Stimulated activated CD4-positive, alpha-beta T cell treated with anti-CD3 and anti-CD28 coated beads, Interleukin-2, amount 100 ng/mL, for 4 hours (primary cell): ENCODE data around the gene USF2.

Experiments used
- DNase-seq: peaks from one replicate; pipeline ENCODE4 v3.0.0-alpha.2; 2020; ENCODE audit warnings: low read depth

Gene USF2

GRCh38 chr19:35301961-35302360 lies 33.2 kb downstream of the USF2 start:
- DNase-seq: no peak

- DNase-seq: no peak
These were observed 33.7 kb downstream of the USF2 start for GRCh38 chr19:35302446-35302845.

GRCh38 chr19:35303357-35303915 lies 34.7 kb downstream of the USF2 start:
- no peak for DNase-seq

- no peak for DNase-seq
These were observed 35.3 kb downstream of the USF2 start for GRCh38 chr19:35304036-35304435.

GRCh38 chr19:35305181-35305580 lies 36.4 kb downstream of the USF2 start:
- no peak for DNase-seq

- DNase-seq: no peak
These were observed 37.9 kb downstream of the USF2 start for GRCh38 chr19:35306473-35307246.

- DNase-seq: no peak
These were observed 39.2 kb downstream of the USF2 start for GRCh38 chr19:35307931-35308330.

GRCh38 chr19:35308910-35309309 lies 40.1 kb downstream of the USF2 start:
- DNase-seq: no peak

- DNase-seq: no peak
These were observed 40.9 kb downstream of the USF2 start for GRCh38 chr19:35309481-35310279.

- DNase-seq: no peak
These were observed 41.6 kb downstream of the USF2 start for GRCh38 chr19:35310331-35310730.

- DNase-seq: no peak
These were observed 42.2 kb downstream of the USF2 start for GRCh38 chr19:35310811-35311465.

GRCh38 chr19:35311901-35312665 lies 43.3 kb downstream of the USF2 start:
- DNase-seq: no peak

- no peak for DNase-seq
These were observed 44.8 kb downstream of the USF2 start for GRCh38 chr19:35313587-35313986.

GRCh38 chr19:35314031-35314430 lies 45.3 kb downstream of the USF2 start:
- DNase-seq: no peak

GRCh38 chr19:35314858-35315470 lies 46.2 kb downstream of the USF2 start:
- no peak for DNase-seq

GRCh38 chr19:35315883-35316282 lies 47.1 kb downstream of the USF2 start:
- DNase-seq: no peak

GRCh38 chr19:35316560-35316959 lies 47.8 kb downstream of the USF2 start:
- DNase-seq: no peak

- no peak for DNase-seq
These were observed 48.8 kb downstream of the USF2 start for GRCh38 chr19:35317464-35318043.

GRCh38 chr19:35318679-35319448 lies 50.1 kb downstream of the USF2 start:
- DNase-seq: no peak

- no peak for DNase-seq
These were observed 51.4 kb downstream of the USF2 start for GRCh38 chr19:35320065-35320713.
